SK-N-SH treated with all-trans-retinoic acid at 6 μM for 48 hours (cell line): Measurements from ENCODE around the gene FARS2.
"Not testable (repeated sequence)": the region's sequence is repeated elsewhere in the genome, so short reads cannot be mapped to it uniquely, and the experiment has no call there.

Source experiments
- ATAC-seq: fragments of 200-7000 bp; cut with Tn5 transposase; 3 replicates; pipeline ENCODE4 v1.9.1; 2020; ENCODE audit warnings: mild to moderate bottlenecking, moderate library complexity
- ARNTL ChIP-seq: fragments of 450-650 bp; formaldehyde crosslinking; IDR thresholded peaks from 2 replicates; pipeline ENCODE4 v1.5.0; 2020; ENCODE audit warnings: low read depth, mild to moderate bottlenecking, moderate library complexity, borderline replicate concordance
- BACH2 ChIP-seq: fragments of 250-450 bp; sonication (Bioruptor Pico); IDR thresholded peaks from 2 replicates; pipeline ENCODE4 v1.9.0; 2021; ENCODE audit warnings: mild to moderate bottlenecking, borderline replicate concordance
- CSDC2 ChIP-seq: fragments of 250-450 bp; sonication (Bioruptor Pico); IDR thresholded peaks from 2 replicates; pipeline ENCODE4 v1.5.0; 2020; ENCODE audit warnings: mild to moderate bottlenecking, moderate library complexity
- CSRNP3 ChIP-seq: fragments of 250-450 bp; sonication (Bioruptor Pico); IDR thresholded peaks from 2 replicates; pipeline ENCODE4 v1.5.1; 2021; ENCODE audit warnings: mild to moderate bottlenecking, moderate library complexity
- ESRRG ChIP-seq: fragments of 250-450 bp; sonication (Bioruptor Pico); IDR thresholded peaks from 2 replicates; pipeline ENCODE4 v1.6.1; 2021; ENCODE audit warnings: mild to moderate bottlenecking
- ISL1 ChIP-seq: fragments of 250-450 bp; sonication (Bioruptor Pico); IDR thresholded peaks from 2 replicates; pipeline ENCODE4 v2.1.2; 2022; ENCODE audit warnings: mild to moderate bottlenecking, moderate library complexity
- OSR1 ChIP-seq: fragments of 250-450 bp; sonication (Bioruptor Pico); IDR thresholded peaks from 2 replicates; pipeline ENCODE4 v1.8.0; 2022; ENCODE audit warnings: moderate library complexity, mild to moderate bottlenecking, inconsistent platforms
- RARB ChIP-seq: fragments of 250-450 bp; sonication (Bioruptor Pico); IDR thresholded peaks from 2 replicates; pipeline ENCODE4 v1.8.0; 2021; ENCODE audit warnings: mild to moderate bottlenecking, moderate library complexity
- SNAI2 ChIP-seq: fragments of 250-450 bp; sonication (Bioruptor Pico); IDR thresholded peaks from 2 replicates; pipeline ENCODE4 v1.5.0; 2020; ENCODE audit warnings: mild to moderate bottlenecking, moderate library complexity
- TCF4 ChIP-seq: fragments of 250-450 bp; sonication (Bioruptor Pico); IDR thresholded peaks from 2 replicates; pipeline ENCODE4 v1.8.0; 2021; ENCODE audit warnings: mild to moderate bottlenecking, moderate library complexity, borderline replicate concordance
- TOX ChIP-seq: fragments of 250-450 bp; sonication (Bioruptor Pico); IDR thresholded peaks from 2 replicates; pipeline ENCODE4 v1.8.0; 2021; ENCODE audit warnings: mild to moderate bottlenecking, moderate library complexity, borderline replicate concordance
- TSHZ2 ChIP-seq: fragments of 250-450 bp; sonication (Bioruptor Pico); IDR thresholded peaks from 2 replicates; pipeline ENCODE4 v1.5.0; 2020; ENCODE audit warnings: mild to moderate bottlenecking, moderate library complexity
- ZC3H10 ChIP-seq: fragments of 250-450 bp; sonication (Bioruptor Pico); IDR thresholded peaks from 2 replicates; pipeline ENCODE4 v1.5.1; 2021; ENCODE audit warnings: mild to moderate bottlenecking, moderate library complexity
- ZFP3 ChIP-seq: fragments of 250-450 bp; sonication (Bioruptor Pico); IDR thresholded peaks from 2 replicates; pipeline ENCODE4 v1.5.0; 2020; ENCODE audit warnings: mild to moderate bottlenecking, moderate library complexity
- ZFP30 ChIP-seq: fragments of 450-650 bp; formaldehyde crosslinking; IDR thresholded peaks from 2 replicates; pipeline ENCODE4 v1.5.0; 2022; ENCODE audit warnings: mild to moderate bottlenecking, moderate library complexity
- ZNF565 ChIP-seq: fragments of 450-650 bp; formaldehyde crosslinking; conservative IDR thresholded peaks from 2 replicates; pipeline ENCODE4 v1.5.0; 2020; ENCODE audit warnings: low read depth, mild to moderate bottlenecking, moderate library complexity
- ZNF70 ChIP-seq: fragments of 450-650 bp; formaldehyde crosslinking; IDR thresholded peaks from 2 replicates; pipeline ENCODE4 v1.5.0; 2020; ENCODE audit warnings: mild to moderate bottlenecking, moderate library complexity
- ZNF8 ChIP-seq: fragments of 450-650 bp; formaldehyde crosslinking; IDR thresholded peaks from 2 replicates; pipeline ENCODE4 v1.5.0; 2020; ENCODE audit warnings: mild to moderate bottlenecking, moderate library complexity
- TF ChIP-seq, protein P1 (sequence below): fragments of 250-450 bp; sonication (Bioruptor Pico); IDR thresholded peaks from 2 replicates; pipeline ENCODE4 v1.8.0; 2020; ENCODE audit warnings: mild to moderate bottlenecking, moderate library complexity, borderline replicate concordance
- TF ChIP-seq, protein P2 (sequence below): fragments of 250-450 bp; sonication (Bioruptor Pico); IDR thresholded peaks from 2 replicates; pipeline ENCODE4 v1.5.1; 2020; ENCODE audit warnings: low read depth, mild to moderate bottlenecking, moderate library complexity
- TF ChIP-seq, protein P3 (sequence below): fragments of 250-450 bp; sonication (Bioruptor Pico); IDR thresholded peaks from 2 replicates; pipeline ENCODE4 v1.8.0; 2021; ENCODE audit warnings: low read depth, mild to moderate bottlenecking, moderate library complexity, borderline replicate concordance

FARS2 gene

GRCh38 chr6:5656695-5657094 lies 395.4 kb downstream of the FARS2 start:
- ATAC-seq: not testable (repeated sequence)

DNA sequence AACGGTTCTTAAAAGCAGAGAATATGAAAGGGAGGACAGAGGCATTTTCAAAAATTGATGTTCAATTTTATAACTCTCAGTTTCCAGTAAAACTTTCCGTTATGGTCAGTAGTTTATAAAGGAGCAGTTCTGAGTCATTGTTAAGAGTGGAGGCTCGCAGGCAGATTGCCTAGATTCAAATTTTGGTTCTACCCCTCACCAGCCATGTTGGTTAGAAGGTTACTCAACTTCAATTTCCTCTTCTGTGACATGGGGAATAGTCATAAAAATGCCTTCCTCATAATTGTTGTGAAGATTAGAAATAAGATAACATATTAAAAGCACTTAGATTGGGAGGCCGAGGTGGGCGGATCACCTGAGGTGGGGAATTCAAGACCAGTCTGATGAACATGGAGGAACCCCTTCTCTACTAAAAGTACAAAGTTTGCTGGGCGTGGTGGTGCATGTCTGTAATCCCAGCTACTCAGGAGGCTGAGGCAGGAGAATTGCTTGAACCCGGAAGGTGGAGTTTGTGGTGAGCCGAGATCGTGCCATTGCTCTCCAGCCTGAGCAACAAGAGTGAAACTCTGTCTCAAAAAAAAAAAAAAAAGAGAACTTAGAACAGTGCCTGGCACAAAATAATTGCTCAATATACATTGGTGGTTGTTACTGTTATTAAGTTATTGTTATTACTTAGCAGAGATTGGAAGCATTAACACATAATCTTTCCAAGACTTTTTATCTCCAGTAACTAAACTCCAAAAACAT lies 396.5 kb downstream of the FARS2 start:
- TF ChIP-seq RARB (CRISPR knock-in tag): no peak
- TF ChIP-seq CSDC2: no peak
- no peak for TF ChIP-seq ZNF70 (CRISPR knock-in tag)
- no peak for TF ChIP-seq ESRRG (CRISPR knock-in tag)
- TF ChIP-seq ZNF565 (CRISPR knock-in tag): no peak
- no peak for TF ChIP-seq ZNF8 (CRISPR knock-in tag)
- no peak for TF ChIP-seq BACH2 (CRISPR knock-in tag)
- TF ChIP-seq, protein P1, sequence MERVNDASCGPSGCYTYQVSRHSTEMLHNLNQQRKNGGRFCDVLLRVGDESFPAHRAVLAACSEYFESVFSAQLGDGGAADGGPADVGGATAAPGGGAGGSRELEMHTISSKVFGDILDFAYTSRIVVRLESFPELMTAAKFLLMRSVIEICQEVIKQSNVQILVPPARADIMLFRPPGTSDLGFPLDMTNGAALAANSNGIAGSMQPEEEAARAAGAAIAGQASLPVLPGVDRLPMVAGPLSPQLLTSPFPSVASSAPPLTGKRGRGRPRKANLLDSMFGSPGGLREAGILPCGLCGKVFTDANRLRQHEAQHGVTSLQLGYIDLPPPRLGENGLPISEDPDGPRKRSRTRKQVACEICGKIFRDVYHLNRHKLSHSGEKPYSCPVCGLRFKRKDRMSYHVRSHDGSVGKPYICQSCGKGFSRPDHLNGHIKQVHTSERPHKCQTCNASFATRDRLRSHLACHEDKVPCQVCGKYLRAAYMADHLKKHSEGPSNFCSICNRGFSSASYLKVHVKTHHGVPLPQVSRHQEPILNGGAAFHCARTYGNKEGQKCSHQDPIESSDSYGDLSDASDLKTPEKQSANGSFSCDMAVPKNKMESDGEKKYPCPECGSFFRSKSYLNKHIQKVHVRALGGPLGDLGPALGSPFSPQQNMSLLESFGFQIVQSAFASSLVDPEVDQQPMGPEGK: no peak
- no peak for TF ChIP-seq ARNTL (CRISPR knock-in tag)
- TF ChIP-seq, protein P2, sequence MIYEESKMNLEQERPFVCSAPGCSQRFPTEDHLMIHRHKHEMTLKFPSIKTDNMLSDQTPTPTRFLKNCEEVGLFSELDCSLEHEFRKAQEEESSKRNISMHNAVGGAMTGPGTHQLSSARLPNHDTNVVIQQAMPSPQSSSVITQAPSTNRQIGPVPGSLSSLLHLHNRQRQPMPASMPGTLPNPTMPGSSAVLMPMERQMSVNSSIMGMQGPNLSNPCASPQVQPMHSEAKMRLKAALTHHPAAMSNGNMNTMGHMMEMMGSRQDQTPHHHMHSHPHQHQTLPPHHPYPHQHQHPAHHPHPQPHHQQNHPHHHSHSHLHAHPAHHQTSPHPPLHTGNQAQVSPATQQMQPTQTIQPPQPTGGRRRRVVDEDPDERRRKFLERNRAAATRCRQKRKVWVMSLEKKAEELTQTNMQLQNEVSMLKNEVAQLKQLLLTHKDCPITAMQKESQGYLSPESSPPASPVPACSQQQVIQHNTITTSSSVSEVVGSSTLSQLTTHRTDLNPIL (CRISPR knock-in tag): no peak
- no peak for TF ChIP-seq ZC3H10 (CRISPR knock-in tag)
- no peak for TF ChIP-seq ZFP3 (CRISPR knock-in tag)
- TF ChIP-seq, protein P3, sequence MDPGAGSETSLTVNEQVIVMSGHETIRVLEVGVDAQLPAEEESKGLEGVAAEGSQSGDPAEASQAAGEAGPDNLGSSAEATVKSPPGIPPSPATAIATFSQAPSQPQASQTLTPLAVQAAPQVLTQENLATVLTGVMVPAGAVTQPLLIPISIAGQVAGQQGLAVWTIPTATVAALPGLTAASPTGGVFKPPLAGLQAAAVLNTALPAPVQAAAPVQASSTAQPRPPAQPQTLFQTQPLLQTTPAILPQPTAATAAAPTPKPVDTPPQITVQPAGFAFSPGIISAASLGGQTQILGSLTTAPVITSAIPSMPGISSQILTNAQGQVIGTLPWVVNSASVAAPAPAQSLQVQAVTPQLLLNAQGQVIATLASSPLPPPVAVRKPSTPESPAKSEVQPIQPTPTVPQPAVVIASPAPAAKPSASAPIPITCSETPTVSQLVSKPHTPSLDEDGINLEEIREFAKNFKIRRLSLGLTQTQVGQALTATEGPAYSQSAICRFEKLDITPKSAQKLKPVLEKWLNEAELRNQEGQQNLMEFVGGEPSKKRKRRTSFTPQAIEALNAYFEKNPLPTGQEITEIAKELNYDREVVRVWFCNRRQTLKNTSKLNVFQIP (CRISPR knock-in tag): no peak
- no peak for TF ChIP-seq TSHZ2 (CRISPR knock-in tag)
- TF ChIP-seq ISL1: no peak
- TF ChIP-seq TCF4: no peak
- TF ChIP-seq ZFP30 (CRISPR knock-in tag): no peak
- no peak for TF ChIP-seq SNAI2
- no peak for TF ChIP-seq TOX (CRISPR knock-in tag)
- no peak for ATAC-seq

DNA sequence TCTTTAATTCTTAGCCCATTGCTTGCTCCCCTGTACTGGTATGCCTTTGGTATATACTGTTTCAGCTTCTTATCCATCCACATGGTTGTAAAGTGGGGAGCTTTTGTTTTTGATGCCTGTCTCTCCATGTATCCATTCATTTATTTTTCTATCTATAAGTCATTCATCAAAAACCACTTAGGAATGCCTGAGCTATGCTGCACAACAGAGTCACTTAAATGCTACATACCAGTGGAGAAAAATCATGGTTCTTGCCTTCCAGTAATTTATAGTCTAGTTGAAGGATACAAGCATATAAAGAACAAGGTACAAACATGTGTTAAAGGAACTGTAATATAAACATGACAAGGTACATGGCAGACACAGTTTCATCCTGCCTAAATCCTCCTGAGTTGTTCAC lies 398.2 kb downstream of the FARS2 start:
- no peak for ATAC-seq
- no peak for TF ChIP-seq ISL1
- TF ChIP-seq TSHZ2 (CRISPR knock-in tag): no peak
- no peak for TF ChIP-seq SNAI2
- TF ChIP-seq TCF4: no peak
- TF ChIP-seq, protein P1: no peak
- TF ChIP-seq BACH2 (CRISPR knock-in tag): no peak
- no peak for TF ChIP-seq ZNF565 (CRISPR knock-in tag)
- no peak for TF ChIP-seq OSR1 (CRISPR knock-in tag)
- TF ChIP-seq ZFP3 (CRISPR knock-in tag): no peak
- TF ChIP-seq, protein P3 (CRISPR knock-in tag): no peak
- TF ChIP-seq CSDC2: no peak
- TF ChIP-seq RARB (CRISPR knock-in tag): no peak
- TF ChIP-seq CSRNP3 (CRISPR knock-in tag): no peak
- TF ChIP-seq ESRRG (CRISPR knock-in tag): no peak
